ENCODE results near the gene LIPC. TPM values are rescaled to one million over a fixed set of nuclear protein-coding genes. Genes with fewer than 3 reads are reported as not detected.

LIPC gene
- total and polyA plus RNA-seq, 2 experiments from 2014 or later: not detected

DNA sequence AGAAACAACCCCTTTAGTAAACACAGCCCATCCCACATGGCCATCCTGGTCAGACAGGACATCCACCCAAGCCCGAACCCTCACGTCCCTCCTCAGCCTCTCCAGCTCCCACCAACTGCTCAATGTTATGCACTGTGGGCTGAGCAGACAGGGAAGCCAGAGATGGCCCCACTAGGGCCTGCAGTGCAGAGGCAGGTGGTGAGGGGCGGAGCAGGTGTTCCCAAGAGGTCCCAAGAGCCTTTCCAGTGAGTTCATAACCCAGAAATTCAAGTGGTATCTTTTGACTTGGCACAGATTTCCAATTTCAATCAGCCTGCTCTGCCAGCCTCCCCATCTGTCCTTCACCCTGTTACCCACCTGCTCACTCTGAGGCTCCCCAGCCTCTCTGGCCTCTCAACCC, 130.3 kb downstream of the LIPC start:
- Histone ChIP-seq H3K27ac (ENCODE audit: low read depth) (no peak overlapping the region), H2AFZ (no peak overlapping the region), H3K79me2 (replicated peaks; ENCODE audit: insufficient read depth) (no peaks in the 10 kb centered on the region), H4K20me1 (replicated peaks; ENCODE audit: insufficient read depth) (no peaks in the 10 kb centered on the region), H3K4me2 (no peak overlapping the region), H3K4me3 (no peak overlapping the region), H3K27me3 (ENCODE audit: insufficient read depth) (no peaks in the 10 kb centered on the region), H3K4me1 (ENCODE audit: insufficient read depth) (peaks cover 5% of the 10 kb centered on the region; the same call in 1 of the 2 replicates), H3F3A (replicated peaks; ENCODE audit: low read depth) (no peaks in the 10 kb centered on the region), H3K36me3 (ENCODE audit: insufficient read depth) (no peaks in the 10 kb centered on the region; the same call in 1 of the 2 replicates), H3K9me2 (ENCODE audit: insufficient read depth) (0 out of 2 replicates have a peak, but pooled peaks cover 5% of the 10 kb centered on the region)
- TF ChIP-seq POLR2AphosphoS5 (IDR thresholded peaks at IDR 0.05; ENCODE audit: low read depth) (no peak), ZNF331 (CRISPR knock-in tag; IDR thresholded peaks at IDR 0.05; ENCODE audit: low read depth) (no peak), EZH2 (IDR thresholded peaks at IDR 0.05; ENCODE audit: low read depth, unreplicated experiment) (no peak), ZNF114 (CRISPR knock-in tag; IDR thresholded peaks at IDR 0.05) (no peak), CTCF (conservative IDR thresholded peaks at IDR 0.05; ENCODE audit: low read depth in 2 of 2) (no peak), ETS1 (IDR thresholded peaks at IDR 0.05) (no peak)
- TF ChIP-seq, protein P1, sequence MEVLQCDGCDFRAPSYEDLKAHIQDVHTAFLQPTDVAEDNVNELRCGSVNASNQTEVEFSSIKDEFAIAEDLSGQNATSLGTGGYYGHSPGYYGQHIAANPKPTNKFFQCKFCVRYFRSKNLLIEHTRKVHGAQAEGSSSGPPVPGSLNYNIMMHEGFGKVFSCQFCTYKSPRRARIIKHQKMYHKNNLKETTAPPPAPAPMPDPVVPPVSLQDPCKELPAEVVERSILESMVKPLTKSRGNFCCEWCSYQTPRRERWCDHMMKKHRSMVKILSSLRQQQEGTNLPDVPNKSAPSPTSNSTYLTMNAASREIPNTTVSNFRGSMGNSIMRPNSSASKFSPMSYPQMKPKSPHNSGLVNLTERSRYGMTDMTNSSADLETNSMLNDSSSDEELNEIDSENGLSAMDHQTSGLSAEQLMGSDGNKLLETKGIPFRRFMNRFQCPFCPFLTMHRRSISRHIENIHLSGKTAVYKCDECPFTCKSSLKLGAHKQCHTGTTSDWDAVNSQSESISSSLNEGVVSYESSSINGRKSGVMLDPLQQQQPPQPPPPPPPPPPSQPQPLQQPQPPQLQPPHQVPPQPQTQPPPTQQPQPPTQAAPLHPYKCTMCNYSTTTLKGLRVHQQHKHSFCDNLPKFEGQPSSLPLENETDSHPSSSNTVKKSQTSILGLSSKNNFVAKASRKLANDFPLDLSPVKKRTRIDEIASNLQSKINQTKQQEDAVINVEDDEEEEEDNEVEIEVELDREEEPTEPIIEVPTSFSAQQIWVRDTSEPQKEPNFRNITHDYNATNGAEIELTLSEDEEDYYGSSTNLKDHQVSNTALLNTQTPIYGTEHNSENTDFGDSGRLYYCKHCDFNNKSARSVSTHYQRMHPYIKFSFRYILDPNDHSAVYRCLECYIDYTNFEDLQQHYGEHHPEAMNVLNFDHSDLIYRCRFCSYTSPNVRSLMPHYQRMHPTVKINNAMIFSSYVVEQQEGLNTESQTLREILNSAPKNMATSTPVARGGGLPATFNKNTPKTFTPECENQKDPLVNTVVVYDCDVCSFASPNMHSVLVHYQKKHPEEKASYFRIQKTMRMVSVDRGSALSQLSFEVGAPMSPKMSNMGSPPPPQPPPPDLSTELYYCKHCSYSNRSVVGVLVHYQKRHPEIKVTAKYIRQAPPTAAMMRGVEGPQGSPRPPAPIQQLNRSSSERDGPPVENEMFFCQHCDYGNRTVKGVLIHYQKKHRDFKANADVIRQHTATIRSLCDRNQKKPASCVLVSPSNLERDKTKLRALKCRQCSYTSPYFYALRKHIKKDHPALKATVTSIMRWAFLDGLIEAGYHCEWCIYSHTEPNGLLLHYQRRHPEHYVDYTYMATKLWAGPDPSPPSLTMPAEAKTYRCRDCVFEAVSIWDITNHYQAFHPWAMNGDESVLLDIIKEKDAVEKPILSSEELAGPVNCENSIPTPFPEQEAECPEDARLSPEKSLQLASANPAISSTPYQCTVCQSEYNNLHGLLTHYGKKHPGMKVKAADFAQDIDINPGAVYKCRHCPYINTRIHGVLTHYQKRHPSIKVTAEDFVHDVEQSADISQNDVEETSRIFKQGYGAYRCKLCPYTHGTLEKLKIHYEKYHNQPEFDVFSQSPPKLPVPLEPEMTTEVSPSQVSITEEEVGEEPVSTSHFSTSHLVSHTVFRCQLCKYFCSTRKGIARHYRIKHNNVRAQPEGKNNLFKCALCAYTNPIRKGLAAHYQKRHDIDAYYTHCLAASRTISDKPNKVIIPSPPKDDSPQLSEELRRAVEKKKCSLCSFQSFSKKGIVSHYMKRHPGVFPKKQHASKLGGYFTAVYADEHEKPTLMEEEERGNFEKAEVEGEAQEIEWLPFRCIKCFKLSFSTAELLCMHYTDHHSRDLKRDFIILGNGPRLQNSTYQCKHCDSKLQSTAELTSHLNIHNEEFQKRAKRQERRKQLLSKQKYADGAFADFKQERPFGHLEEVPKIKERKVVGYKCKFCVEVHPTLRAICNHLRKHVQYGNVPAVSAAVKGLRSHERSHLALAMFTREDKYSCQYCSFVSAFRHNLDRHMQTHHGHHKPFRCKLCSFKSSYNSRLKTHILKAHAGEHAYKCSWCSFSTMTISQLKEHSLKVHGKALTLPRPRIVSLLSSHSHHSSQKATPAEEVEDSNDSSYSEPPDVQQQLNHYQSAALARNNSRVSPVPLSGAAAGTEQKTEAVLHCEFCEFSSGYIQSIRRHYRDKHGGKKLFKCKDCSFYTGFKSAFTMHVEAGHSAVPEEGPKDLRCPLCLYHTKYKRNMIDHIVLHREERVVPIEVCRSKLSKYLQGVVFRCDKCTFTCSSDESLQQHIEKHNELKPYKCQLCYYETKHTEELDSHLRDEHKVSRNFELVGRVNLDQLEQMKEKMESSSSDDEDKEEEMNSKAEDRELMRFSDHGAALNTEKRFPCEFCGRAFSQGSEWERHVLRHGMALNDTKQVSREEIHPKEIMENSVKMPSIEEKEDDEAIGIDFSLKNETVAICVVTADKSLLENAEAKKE (CRISPR knock-in tag; IDR thresholded peaks at IDR 0.05): no peak
- H3K27me3 Mint-ChIP-seq (ENCODE audit: insufficient read depth, low read depth, poor library complexity): peaks cover 5% of the 10 kb centered on the region
- H3K27ac Mint-ChIP-seq: no peak overlapping the region
- peaks cover 10% of the 10 kb centered on the region; the same call in 2 of the 3 replicates for H3K9me3 Mint-ChIP-seq
- peaks cover 5% of the 10 kb centered on the region; the same call in 1 of the 3 replicates for H3K36me3 Mint-ChIP-seq (ENCODE audit: low read depth)
- H3K4me3 Mint-ChIP-seq: no peak overlapping the region
- ATAC-seq (no peak), DNase-seq (ENCODE audit: low spot score) (no peak)
- peaks cover 12% of the 10 kb centered on the region for H3K4me1 Mint-ChIP-seq
